A549 (cell line): ENCODE data around the gene ACSBG1.

Experiments used
- BHLHE40 ChIP-seq: IDR thresholded peaks from 2 replicates; pipeline ENCODE4 v1.6.1; 2012; ENCODE audit warnings: low read depth, low read length, inconsistent platforms
- CHD4 ChIP-seq: fragments of 200-600 bp; sonication (generic); IDR thresholded peaks from 2 replicates; pipeline ENCODE4 v1.6.1; 2016; ENCODE audit warnings: antibody characterized with exemption, mild to moderate bottlenecking, borderline replicate concordance
- EP300 ChIP-seq, 2 experiments: fragments of >200 bp; sonication (Bioruptor Twin); formaldehyde crosslinking; IDR thresholded peaks; 2 replicates in 1 of 2; 3 replicates in 1 of 2; pipeline ENCODE4 v1.6.1; 2016 to 2017
- GATA3 ChIP-seq: IDR thresholded peaks from 2 replicates; pipeline ENCODE4 v1.6.1; 2012; ENCODE audit warnings: borderline replicate concordance
- KDM1A ChIP-seq: fragments of 200-600 bp; sonication (generic); IDR thresholded peaks from 2 replicates; pipeline ENCODE4 v1.6.1; 2016; ENCODE audit warnings: low read depth, mild to moderate bottlenecking
- MAZ ChIP-seq: fragments of 150-350 bp; IDR thresholded peaks from 2 replicates; pipeline ENCODE4 v1.6.1; 2014; ENCODE audit warnings: antibody characterized with exemption, low read depth, low read length, borderline replicate concordance
- NR3C1 ChIP-seq: fragments of >200 bp; sonication (Bioruptor Twin); formaldehyde crosslinking; IDR thresholded peaks from 3 replicates; pipeline ENCODE4 v1.6.1; 2017
- RAD21 ChIP-seq, 2 experiments: fragments of >200 bp in 1 of 2; sonication (Bioruptor Twin) in 1 of 2; formaldehyde crosslinking in 1 of 2; IDR thresholded peaks in 1 of 2; conservative IDR thresholded peaks in 1 of 2; 2 replicates in 1 of 2; 3 replicates in 1 of 2; pipeline ENCODE4 v1.6.1; 2012 to 2018; ENCODE audit warnings: inconsistent platforms in 1 of 2
- RFX5 ChIP-seq: fragments of 450-650 bp; IDR thresholded peaks from 2 replicates; pipeline ENCODE4 v1.7.1; 2014; ENCODE audit warnings: antibody characterized with exemption, mild to moderate bottlenecking, moderate library complexity
- SMC3 ChIP-seq: fragments of >200 bp; sonication (Bioruptor Twin); formaldehyde crosslinking; IDR thresholded peaks from 3 replicates; pipeline ENCODE4 v1.6.1; 2018; ENCODE audit warnings: inconsistent platforms
- TF ChIP-seq, protein P1 (sequence below): fragments of 200-600 bp; sonication (generic); IDR thresholded peaks from 2 replicates; pipeline ENCODE4 v1.6.1; 2016; ENCODE audit warnings: antibody characterized with exemption, mild to moderate bottlenecking, moderate library complexity
- TF ChIP-seq, protein P2 (sequence below): fragments of >200 bp; sonication (Bioruptor Twin); formaldehyde crosslinking; IDR thresholded peaks from 3 replicates; pipeline ENCODE4 v1.5.1; 2016
- TF ChIP-seq, protein P3 (sequence below): fragments of 250-450 bp; sonication (Bioruptor Pico); IDR thresholded peaks from 2 replicates; pipeline ENCODE4 v1.5.0; 2021; ENCODE audit warnings: mild to moderate bottlenecking, moderate library complexity, borderline replicate concordance

DNA sequence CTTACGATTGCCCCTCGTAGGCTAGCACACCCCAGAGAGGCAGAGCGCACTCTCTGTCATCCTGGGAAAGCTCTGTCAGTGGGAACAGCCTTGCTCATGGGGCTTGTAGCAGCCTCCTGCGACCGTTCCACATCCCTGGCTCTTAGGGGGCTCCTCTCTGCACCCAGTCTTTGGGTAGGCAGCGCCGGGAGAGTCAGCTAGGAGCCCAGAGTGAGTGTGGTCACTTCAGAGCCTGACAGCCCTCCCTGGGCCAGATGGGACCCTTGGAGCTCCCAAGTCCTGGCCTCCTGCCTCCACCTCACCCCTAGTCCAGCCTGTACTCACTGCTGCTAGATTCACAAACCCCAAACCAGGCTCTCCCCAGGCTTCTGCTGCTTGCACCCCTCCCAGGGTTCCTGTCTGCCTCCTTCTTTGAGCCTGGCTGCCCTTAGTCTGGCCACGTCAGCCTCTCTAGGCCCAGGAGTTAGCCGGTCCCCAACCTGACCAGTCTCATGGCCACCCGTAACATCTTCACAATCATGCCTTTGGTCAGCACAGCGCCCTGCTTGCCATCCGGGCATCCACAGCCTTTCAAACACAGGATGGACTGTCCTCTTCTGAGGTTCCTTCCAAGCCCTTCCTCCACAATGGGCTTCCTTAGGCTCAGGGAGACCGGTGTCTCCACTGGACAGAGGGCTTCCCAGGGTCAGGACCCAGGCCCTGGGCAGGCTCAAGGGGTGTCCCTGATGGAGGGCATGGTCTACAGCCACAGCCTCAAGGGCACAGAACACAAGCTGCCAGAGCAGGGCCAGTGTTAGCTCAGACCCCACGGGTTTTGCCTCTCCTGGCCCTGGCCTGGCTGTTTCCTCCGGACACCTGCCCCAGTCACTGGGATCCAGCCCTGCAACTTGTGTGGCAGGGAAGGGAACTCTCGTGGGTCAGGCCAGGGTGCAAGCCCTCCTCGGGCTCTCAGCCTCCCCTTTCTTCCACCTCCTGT lies 4.6 kb downstream of the ACSBG1 start:
- TF ChIP-seq SMC3 (no peak), KDM1A (no peak), RAD21 (conservative IDR thresholded peaks at IDR 0.05 in 1 of 2, IDR thresholded peaks at IDR 0.05 in 1 of 2) (no peak), GATA3 (no peak), RFX5 (no peak), CHD4 (no peak), BHLHE40 (no peak), NR3C1 (no peak), EP300 (IDR thresholded peaks at IDR 0.05) (no peak), MAZ (no peak)
- TF ChIP-seq, protein P1, sequence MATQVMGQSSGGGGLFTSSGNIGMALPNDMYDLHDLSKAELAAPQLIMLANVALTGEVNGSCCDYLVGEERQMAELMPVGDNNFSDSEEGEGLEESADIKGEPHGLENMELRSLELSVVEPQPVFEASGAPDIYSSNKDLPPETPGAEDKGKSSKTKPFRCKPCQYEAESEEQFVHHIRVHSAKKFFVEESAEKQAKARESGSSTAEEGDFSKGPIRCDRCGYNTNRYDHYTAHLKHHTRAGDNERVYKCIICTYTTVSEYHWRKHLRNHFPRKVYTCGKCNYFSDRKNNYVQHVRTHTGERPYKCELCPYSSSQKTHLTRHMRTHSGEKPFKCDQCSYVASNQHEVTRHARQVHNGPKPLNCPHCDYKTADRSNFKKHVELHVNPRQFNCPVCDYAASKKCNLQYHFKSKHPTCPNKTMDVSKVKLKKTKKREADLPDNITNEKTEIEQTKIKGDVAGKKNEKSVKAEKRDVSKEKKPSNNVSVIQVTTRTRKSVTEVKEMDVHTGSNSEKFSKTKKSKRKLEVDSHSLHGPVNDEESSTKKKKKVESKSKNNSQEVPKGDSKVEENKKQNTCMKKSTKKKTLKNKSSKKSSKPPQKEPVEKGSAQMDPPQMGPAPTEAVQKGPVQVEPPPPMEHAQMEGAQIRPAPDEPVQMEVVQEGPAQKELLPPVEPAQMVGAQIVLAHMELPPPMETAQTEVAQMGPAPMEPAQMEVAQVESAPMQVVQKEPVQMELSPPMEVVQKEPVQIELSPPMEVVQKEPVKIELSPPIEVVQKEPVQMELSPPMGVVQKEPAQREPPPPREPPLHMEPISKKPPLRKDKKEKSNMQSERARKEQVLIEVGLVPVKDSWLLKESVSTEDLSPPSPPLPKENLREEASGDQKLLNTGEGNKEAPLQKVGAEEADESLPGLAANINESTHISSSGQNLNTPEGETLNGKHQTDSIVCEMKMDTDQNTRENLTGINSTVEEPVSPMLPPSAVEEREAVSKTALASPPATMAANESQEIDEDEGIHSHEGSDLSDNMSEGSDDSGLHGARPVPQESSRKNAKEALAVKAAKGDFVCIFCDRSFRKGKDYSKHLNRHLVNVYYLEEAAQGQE: no peak
- TF ChIP-seq, protein P2, sequence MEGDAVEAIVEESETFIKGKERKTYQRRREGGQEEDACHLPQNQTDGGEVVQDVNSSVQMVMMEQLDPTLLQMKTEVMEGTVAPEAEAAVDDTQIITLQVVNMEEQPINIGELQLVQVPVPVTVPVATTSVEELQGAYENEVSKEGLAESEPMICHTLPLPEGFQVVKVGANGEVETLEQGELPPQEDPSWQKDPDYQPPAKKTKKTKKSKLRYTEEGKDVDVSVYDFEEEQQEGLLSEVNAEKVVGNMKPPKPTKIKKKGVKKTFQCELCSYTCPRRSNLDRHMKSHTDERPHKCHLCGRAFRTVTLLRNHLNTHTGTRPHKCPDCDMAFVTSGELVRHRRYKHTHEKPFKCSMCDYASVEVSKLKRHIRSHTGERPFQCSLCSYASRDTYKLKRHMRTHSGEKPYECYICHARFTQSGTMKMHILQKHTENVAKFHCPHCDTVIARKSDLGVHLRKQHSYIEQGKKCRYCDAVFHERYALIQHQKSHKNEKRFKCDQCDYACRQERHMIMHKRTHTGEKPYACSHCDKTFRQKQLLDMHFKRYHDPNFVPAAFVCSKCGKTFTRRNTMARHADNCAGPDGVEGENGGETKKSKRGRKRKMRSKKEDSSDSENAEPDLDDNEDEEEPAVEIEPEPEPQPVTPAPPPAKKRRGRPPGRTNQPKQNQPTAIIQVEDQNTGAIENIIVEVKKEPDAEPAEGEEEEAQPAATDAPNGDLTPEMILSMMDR: no peak
- TF ChIP-seq, protein P3, sequence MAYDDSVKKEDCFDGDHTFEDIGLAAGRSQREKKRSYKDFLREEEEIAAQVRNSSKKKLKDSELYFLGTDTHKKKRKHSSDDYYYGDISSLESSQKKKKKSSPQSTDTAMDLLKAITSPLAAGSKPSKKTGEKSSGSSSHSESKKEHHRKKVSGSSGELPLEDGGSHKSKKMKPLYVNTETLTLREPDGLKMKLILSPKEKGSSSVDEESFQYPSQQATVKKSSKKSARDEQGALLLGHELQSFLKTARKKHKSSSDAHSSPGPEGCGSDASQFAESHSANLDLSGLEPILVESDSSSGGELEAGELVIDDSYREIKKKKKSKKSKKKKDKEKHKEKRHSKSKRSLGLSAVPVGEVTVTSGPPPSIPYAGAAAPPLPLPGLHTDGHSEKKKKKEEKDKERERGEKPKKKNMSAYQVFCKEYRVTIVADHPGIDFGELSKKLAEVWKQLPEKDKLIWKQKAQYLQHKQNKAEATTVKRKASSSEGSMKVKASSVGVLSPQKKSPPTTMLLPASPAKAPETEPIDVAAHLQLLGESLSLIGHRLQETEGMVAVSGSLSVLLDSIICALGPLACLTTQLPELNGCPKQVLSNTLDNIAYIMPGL (CRISPR knock-in tag): no peak
